Upper lobe of left lung (tissue), 4 donors: Measurements from ENCODE around the gene ALDH7A1.

Experiments used
- CTCF ChIP-seq, 6 experiments: fragments of 450-650 bp in 4 of 6; fragments of 200-600 bp in 2 of 6; sonication (generic) in 2 of 6; IDR thresholded peaks; one replicate each; pipeline ENCODE4 v1.5.1; 2016 to 2019; ENCODE audit warnings: antibody characterized with exemption in 6 of 6
- POLR2AphosphoS5 ChIP-seq, 2 donors: sonication (generic); formaldehyde crosslinking; IDR thresholded peaks; one replicate each; pipeline ENCODE4 v1.5.1; 2017; ENCODE audit warnings: antibody characterized with exemption in 2 of 2

GRCh38 chr5:126497506-126497905 lies 97.5 kb downstream of the ALDH7A1 start:
- TF ChIP-seq CTCF (IDR thresholded peaks at IDR 0.05) (no peak), POLR2AphosphoS5 (IDR thresholded peaks at IDR 0.05) (no peak)
